Measurements from ENCODE around the gene KLK12.

Gene KLK12

GRCh38 chr19:51055866-51056265 lies 21.1 kb upstream of the KLK12 start:
- DNase-seq (ENCODE audit: low read depth in 3 of 3), result no peak

- no peak for DNase-seq (ENCODE audit: low read depth in 3 of 3)
Measured at GRCh38 chr19:51047031-51047335, 12.2 kb upstream of the KLK12 start.

GRCh38 chr19:51044327-51044726 lies 9.5 kb upstream of the KLK12 start:
- DNase-seq (ENCODE audit: low read depth in 3 of 3), result no peak

- DNase-seq (ENCODE audit: low read depth in 3 of 3), result no peak
Measured at GRCh38 chr19:51043497-51043896, 8.7 kb upstream of the KLK12 start.

GRCh38 chr19:51040151-51040550 lies 5.3 kb upstream of the KLK12 start:
- no peak for DNase-seq (ENCODE audit: low read depth in 3 of 3)

GRCh38 chr19:51036519-51036918 lies 1.7 kb upstream of the KLK12 start:
- no peak for DNase-seq (ENCODE audit: low read depth in 3 of 3)

- DNase-seq (ENCODE audit: low read depth in 3 of 3), result no peak
Measured at GRCh38 chr19:51031880-51032225, 2.9 kb downstream of the KLK12 start.

GRCh38 chr19:51031220-51031879 lies 3.5 kb downstream of the KLK12 start:
- no peak for DNase-seq (ENCODE audit: low read depth in 3 of 3)

- DNase-seq (ENCODE audit: low read depth in 3 of 3), result no peak
Measured at GRCh38 chr19:51030631-51031030, 4.2 kb downstream of the KLK12 start.

GRCh38 chr19:51029718-51030117 lies 5.1 kb downstream of the KLK12 start:
- no peak for DNase-seq (ENCODE audit: low read depth in 3 of 3)

GRCh38 chr19:51027873-51028272 lies 6.9 kb downstream of the KLK12 start:
- no peak for DNase-seq (ENCODE audit: low read depth in 3 of 3)

GRCh38 chr19:51027126-51027806 lies 7.5 kb downstream of the KLK12 start:
- no peak for DNase-seq (ENCODE audit: low read depth in 3 of 3)

- DNase-seq (ENCODE audit: low read depth in 3 of 3), result no peak
Measured at GRCh38 chr19:51026554-51026831, 8.3 kb downstream of the KLK12 start, which contains the start of gene KLK11. Gene KLK11 (minus strand): TSS chr19:51026616. CDS start chr19:51025631, 985 bp downstream.

GRCh38 chr19:51025809-51026553 lies 8.8 kb downstream of the KLK12 start:
- no peak for DNase-seq (ENCODE audit: low read depth in 3 of 3)

GRCh38 chr19:51025401-51025800 lies 9.4 kb downstream of the KLK12 start:
- no peak for DNase-seq (ENCODE audit: low read depth in 3 of 3)

- no peak for DNase-seq (ENCODE audit: low read depth in 3 of 3)
Measured at GRCh38 chr19:51024924-51025323, 9.9 kb downstream of the KLK12 start.

GRCh38 chr19:51023946-51024345 lies 10.9 kb downstream of the KLK12 start:
- DNase-seq (ENCODE audit: low read depth in 3 of 3), result no peak

GRCh38 chr19:51022526-51022925 lies 12.3 kb downstream of the KLK12 start:
- no peak for DNase-seq (ENCODE audit: low read depth in 3 of 3)

GRCh38 chr19:51020988-51021651 lies 13.7 kb downstream of the KLK12 start:
- DNase-seq (ENCODE audit: low read depth in 3 of 3), result no peak

GRCh38 chr19:51019544-51019925 lies 15.3 kb downstream of the KLK12 start, which contains the start of gene KLK10:
Gene KLK10 (minus strand): TSS chr19:51019709. CDS start chr19:51019130, 579 bp downstream.
- no peak for DNase-seq (ENCODE audit: low read depth in 3 of 3)

- DNase-seq (ENCODE audit: low read depth in 3 of 3), result no peak
Measured at GRCh38 chr19:51018745-51019543, 15.9 kb downstream of the KLK12 start.
